GM18867 (cell line): ENCODE data around the gene RIGI.
"Not testable (repeated sequence)": the region's sequence is repeated elsewhere in the genome, so short reads cannot be mapped to it uniquely, and the experiment has no call there.

ENCODE experiments used
- ATAC-seq: cut with Tn5 transposase; IDR thresholded peaks from one replicate; pipeline ENCODE4 v1.9.1; 2021; ENCODE audit warnings: mild to moderate bottlenecking, moderate library complexity; ENCODE audit not compliant: unreplicated experiment

Gene RIGI

GRCh38 chr9:32526041-32526706 lies at the start of gene RIGI:
Gene RIGI (minus strand): TSS chr9:32526196. CDS start chr9:32526166, 30 bp downstream.
- peak; percentile 68 for ATAC-seq

GRCh38 chr9:32574858-32575257 lies 48.9 kb upstream of the RIGI start:
- ATAC-seq = no peak

- no peak for ATAC-seq
Measured at GRCh38 chr9:32573821-32574220, 47.8 kb upstream of the RIGI start.

GRCh38 chr9:32572900-32573523 lies 47.0 kb upstream of the RIGI start, which contains the start of gene NDUFB6:
Gene NDUFB6 (minus strand): TSS chr9:32573159. CDS start chr9:32573060, 99 bp downstream.
- ATAC-seq = peak; percentile 78

GRCh38 chr9:32571969-32572899 lies 46.2 kb upstream of the RIGI start:
- peak; percentile 92 for ATAC-seq

GRCh38 chr9:32570262-32570661 lies 44.3 kb upstream of the RIGI start:
- no peak for ATAC-seq

- ATAC-seq = no peak
Measured at GRCh38 chr9:32566770-32567169, 40.8 kb upstream of the RIGI start.

- no peak for ATAC-seq
Measured at GRCh38 chr9:32565967-32566366, 40.0 kb upstream of the RIGI start.

- ATAC-seq = no peak
Measured at GRCh38 chr9:32558408-32558934, 32.5 kb upstream of the RIGI start.

- ATAC-seq = no peak
Measured at GRCh38 chr9:32554591-32554990, 28.6 kb upstream of the RIGI start.

- no peak for ATAC-seq
Measured at GRCh38 chr9:32554107-32554506, 28.1 kb upstream of the RIGI start.

- peak; percentile 75 for ATAC-seq
Measured at GRCh38 chr9:32552172-32552872, 26.3 kb upstream of the RIGI start, which contains the start of the genes SMIM27 and TOPORS. Gene SMIM27 (plus strand): TSS chr9:32552327. CDS start chr9:32552435, 108 bp downstream. Gene TOPORS (minus strand): TSS chr9:32552586. CDS start chr9:32552436, 150 bp downstream.

GRCh38 chr9:32551276-32552051 lies 25.5 kb upstream of the RIGI start:
- ATAC-seq = no peak

- ATAC-seq = peak; percentile 60
Measured at GRCh38 chr9:32550562-32551275, 24.7 kb upstream of the RIGI start.

- ATAC-seq = no peak
Measured at GRCh38 chr9:32550150-32550561, 24.2 kb upstream of the RIGI start.

GRCh38 chr9:32548213-32548612 lies 22.2 kb upstream of the RIGI start:
- not testable (repeated sequence) for ATAC-seq

- no peak for ATAC-seq
Measured at GRCh38 chr9:32545884-32546283, 19.9 kb upstream of the RIGI start.

GRCh38 chr9:32543047-32543446 lies 17.1 kb upstream of the RIGI start:
- no peak for ATAC-seq

- no peak for ATAC-seq
Measured at GRCh38 chr9:32533816-32534215, 7.8 kb upstream of the RIGI start.
